GM12872 (cell line): Measurements from ENCODE around the gene CCDC144A.

Source experiments
- CTCF ChIP-seq: IDR thresholded peaks from 3 replicates; pipeline ENCODE4 v1.5.1; 2011; ENCODE audit warnings: low read depth, mild to moderate bottlenecking, low read length, moderate library complexity; ENCODE audit not compliant: insufficient read depth

Gene CCDC144A

GRCh38 chr17:16662936-16663335 lies 27.1 kb upstream of the CCDC144A start:
- no peak for TF ChIP-seq CTCF

- no peak for TF ChIP-seq CTCF
Observed at GRCh38 chr17:16676676-16677268, 13.3 kb upstream of the CCDC144A start.

GRCh38 chr17:16751224-16751923 lies 61.3 kb downstream of the CCDC144A start:
- TF ChIP-seq CTCF: peak; percentile 47; the same call in 2 of the 3 replicates

GRCh38 chr17:16814439-16814838 lies 124.4 kb downstream of the CCDC144A start:
- no peak for TF ChIP-seq CTCF

- TF ChIP-seq CTCF: no peak
Observed at GRCh38 chr17:16817201-16817600, 127.2 kb downstream of the CCDC144A start.

- TF ChIP-seq CTCF: no peak
Observed at GRCh38 chr17:16818340-16818739, 128.3 kb downstream of the CCDC144A start.

- no peak for TF ChIP-seq CTCF
Observed at GRCh38 chr17:16818821-16819683, 129.0 kb downstream of the CCDC144A start.
